ENCODE data around the gene FAM162A. TPM values are rescaled to one million over a fixed set of nuclear protein-coding genes. Genes with fewer than 3 reads are reported as not detected.

Gene FAM162A
- total and polyA plus RNA-seq, 4 donors: 16.6 to 160 (median 29.6) TPM

- DNase-seq (ENCODE audit: low spot score): no peak
- H3K4me3 ChIP-seq (ENCODE audit: low read depth in 1 of 3, low read length in 3 of 3): no peak overlapping the region
- 20% methylated on average over 2 of the region's 2 CpGs for WGBS
- no peaks in the 10 kb centered on the region for H3K27me3 ChIP-seq (ENCODE audit: control insufficient read depth in 4 of 4, insufficient read depth in 4 of 4, low read length in 3 of 4)
- H3K9me3 ChIP-seq (ENCODE audit: control insufficient read depth in 4 of 4, low read length in 3 of 4): no peaks in the 10 kb centered on the region
- no peaks in the 10 kb centered on the region for H3K36me3 ChIP-seq (ENCODE audit: control insufficient read depth in 4 of 4, insufficient read depth in 3 of 4, low read depth in 1 of 4, low read length in 3 of 4)
- peaks cover 6 to 41% (median 40%) of the 10 kb centered on the region in 4 donors for H3K4me1 ChIP-seq (ENCODE audit: control insufficient read depth in 4 of 4, insufficient read depth in 4 of 4, low read length in 3 of 4)
- TF ChIP-seq FOXA2 (IDR thresholded peaks at IDR 0.05) (no peak), SP1 (IDR thresholded peaks at IDR 0.05) (no peak), RAD21 (IDR thresholded peaks at IDR 0.05) (peak; percentile 87 to 89), YY1 (IDR thresholded peaks at IDR 0.05) (no peak)
- TF ChIP-seq, protein P1, sequence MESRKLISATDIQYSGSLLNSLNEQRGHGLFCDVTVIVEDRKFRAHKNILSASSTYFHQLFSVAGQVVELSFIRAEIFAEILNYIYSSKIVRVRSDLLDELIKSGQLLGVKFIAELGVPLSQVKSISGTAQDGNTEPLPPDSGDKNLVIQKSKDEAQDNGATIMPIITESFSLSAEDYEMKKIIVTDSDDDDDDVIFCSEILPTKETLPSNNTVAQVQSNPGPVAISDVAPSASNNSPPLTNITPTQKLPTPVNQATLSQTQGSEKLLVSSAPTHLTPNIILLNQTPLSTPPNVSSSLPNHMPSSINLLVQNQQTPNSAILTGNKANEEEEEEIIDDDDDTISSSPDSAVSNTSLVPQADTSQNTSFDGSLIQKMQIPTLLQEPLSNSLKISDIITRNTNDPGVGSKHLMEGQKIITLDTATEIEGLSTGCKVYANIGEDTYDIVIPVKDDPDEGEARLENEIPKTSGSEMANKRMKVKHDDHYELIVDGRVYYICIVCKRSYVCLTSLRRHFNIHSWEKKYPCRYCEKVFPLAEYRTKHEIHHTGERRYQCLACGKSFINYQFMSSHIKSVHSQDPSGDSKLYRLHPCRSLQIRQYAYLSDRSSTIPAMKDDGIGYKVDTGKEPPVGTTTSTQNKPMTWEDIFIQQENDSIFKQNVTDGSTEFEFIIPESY (IDR thresholded peaks at IDR 0.05): no peak
- TF ChIP-seq, protein P2, sequence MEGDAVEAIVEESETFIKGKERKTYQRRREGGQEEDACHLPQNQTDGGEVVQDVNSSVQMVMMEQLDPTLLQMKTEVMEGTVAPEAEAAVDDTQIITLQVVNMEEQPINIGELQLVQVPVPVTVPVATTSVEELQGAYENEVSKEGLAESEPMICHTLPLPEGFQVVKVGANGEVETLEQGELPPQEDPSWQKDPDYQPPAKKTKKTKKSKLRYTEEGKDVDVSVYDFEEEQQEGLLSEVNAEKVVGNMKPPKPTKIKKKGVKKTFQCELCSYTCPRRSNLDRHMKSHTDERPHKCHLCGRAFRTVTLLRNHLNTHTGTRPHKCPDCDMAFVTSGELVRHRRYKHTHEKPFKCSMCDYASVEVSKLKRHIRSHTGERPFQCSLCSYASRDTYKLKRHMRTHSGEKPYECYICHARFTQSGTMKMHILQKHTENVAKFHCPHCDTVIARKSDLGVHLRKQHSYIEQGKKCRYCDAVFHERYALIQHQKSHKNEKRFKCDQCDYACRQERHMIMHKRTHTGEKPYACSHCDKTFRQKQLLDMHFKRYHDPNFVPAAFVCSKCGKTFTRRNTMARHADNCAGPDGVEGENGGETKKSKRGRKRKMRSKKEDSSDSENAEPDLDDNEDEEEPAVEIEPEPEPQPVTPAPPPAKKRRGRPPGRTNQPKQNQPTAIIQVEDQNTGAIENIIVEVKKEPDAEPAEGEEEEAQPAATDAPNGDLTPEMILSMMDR (IDR thresholded peaks at IDR 0.05; ENCODE audit: low read depth, low read length, missing input control): peak; percentile 70
- H3K27ac ChIP-seq (ENCODE audit: low read depth in 1 of 2, low read length in 2 of 2): peak overlapping the region in 1 of 2 donors; percentile 23
- peak overlapping the region in 1 of 2 donors; percentile 48 for H3K9ac ChIP-seq (ENCODE audit: low read depth in 1 of 2, low read length in 2 of 2)
Measured at GRCh38 chr3:122392868-122393844, 9.2 kb downstream of the FAM162A start.

DNA sequence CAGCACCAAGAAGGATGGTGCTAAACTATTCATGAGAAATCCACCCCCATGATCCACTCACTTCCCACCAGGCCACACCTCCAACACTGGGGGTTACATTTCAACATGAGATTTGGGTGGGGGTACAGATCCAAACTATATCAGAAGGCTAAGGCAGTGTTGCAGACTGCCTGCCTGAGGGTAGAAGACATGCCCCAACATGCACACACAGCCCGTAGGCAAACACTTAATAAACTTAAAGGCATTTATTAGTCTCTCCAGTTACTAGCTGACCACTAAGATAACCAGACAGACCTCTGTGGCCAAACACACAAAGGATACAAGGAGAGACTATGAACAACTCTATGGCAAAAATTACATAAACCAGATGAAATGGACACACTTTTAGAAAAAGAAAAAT, 10.2 kb downstream of the FAM162A start:
- Histone ChIP-seq H3K4me3 (ENCODE audit: low read depth in 1 of 3, low read length in 3 of 3) (no peak overlapping the region), H3K27ac (ENCODE audit: low read depth in 1 of 2, low read length in 2 of 2) (no peak overlapping the region), H3K9me3 (ENCODE audit: control insufficient read depth in 4 of 4, low read length in 3 of 4) (no peaks in the 10 kb centered on the region), H3K4me1 (ENCODE audit: control insufficient read depth in 4 of 4, insufficient read depth in 4 of 4, low read length in 3 of 4) (peaks cover 6 to 41% (median 40%) of the 10 kb centered on the region in 4 donors), H3K9ac (ENCODE audit: low read depth in 1 of 2, low read length in 2 of 2) (no peak overlapping the region), H3K27me3 (ENCODE audit: control insufficient read depth in 4 of 4, insufficient read depth in 4 of 4, low read length in 3 of 4) (no peaks in the 10 kb centered on the region), H3K36me3 (ENCODE audit: control insufficient read depth in 4 of 4, insufficient read depth in 3 of 4, low read depth in 1 of 4, low read length in 3 of 4) (no peaks in the 10 kb centered on the region)
- TF ChIP-seq REST (IDR thresholded peaks at IDR 0.05) (no peak), GABPA (IDR thresholded peaks at IDR 0.05 in 1 of 2, conservative IDR thresholded peaks at IDR 0.05 in 1 of 2) (no peak), JUND (IDR thresholded peaks at IDR 0.05) (no peak), MAX (IDR thresholded peaks at IDR 0.05) (no peak), NR2F2 (IDR thresholded peaks at IDR 0.05) (no peak), SP1 (IDR thresholded peaks at IDR 0.05) (no peak), RXRA (IDR thresholded peaks at IDR 0.05) (no peak), FOXA1 (IDR thresholded peaks at IDR 0.05) (no peak), EGR1 (IDR thresholded peaks at IDR 0.05; ENCODE audit: low read depth in 2 of 2) (no peak), HNF4G (IDR thresholded peaks at IDR 0.05) (no peak), RAD21 (IDR thresholded peaks at IDR 0.05) (no peak), HNF4A (conservative IDR thresholded peaks at IDR 0.05) (no peak), TAF1 (conservative IDR thresholded peaks at IDR 0.05) (no peak)
- TF ChIP-seq, protein P3, sequence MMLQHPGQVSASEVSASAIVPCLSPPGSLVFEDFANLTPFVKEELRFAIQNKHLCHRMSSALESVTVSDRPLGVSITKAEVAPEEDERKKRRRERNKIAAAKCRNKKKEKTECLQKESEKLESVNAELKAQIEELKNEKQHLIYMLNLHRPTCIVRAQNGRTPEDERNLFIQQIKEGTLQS (IDR thresholded peaks at IDR 0.05): no peak
- TF ChIP-seq, protein P2 (IDR thresholded peaks at IDR 0.05; ENCODE audit: low read depth, low read length, missing input control): no peak
- TF ChIP-seq, protein P1 (IDR thresholded peaks at IDR 0.05): no peak
- no peak for DNase-seq (ENCODE audit: low spot score)
- 84% methylated on average over 1 of the region's 1 CpG for WGBS

All from liver (tissue), 9 donors.